HUDEP-2 (cell line): ENCODE results near the gene SUPT6H.
A peak's percentile ranks its signal among the peaks of the same experiment; 100 is the strongest.
"Not testable (repeated sequence)": the region's sequence is repeated elsewhere in the genome, so short reads cannot be mapped to it uniquely, and the experiment has no call there.

Experiments used
- DNase-seq, 76 experiments: peaks; one replicate each; lab custom pipeline; 2025; ENCODE audit not compliant: unreplicated experiment in 76 of 76; lab: John Stamatoyannopoulos, UW

The SUPT6H gene

DNA sequence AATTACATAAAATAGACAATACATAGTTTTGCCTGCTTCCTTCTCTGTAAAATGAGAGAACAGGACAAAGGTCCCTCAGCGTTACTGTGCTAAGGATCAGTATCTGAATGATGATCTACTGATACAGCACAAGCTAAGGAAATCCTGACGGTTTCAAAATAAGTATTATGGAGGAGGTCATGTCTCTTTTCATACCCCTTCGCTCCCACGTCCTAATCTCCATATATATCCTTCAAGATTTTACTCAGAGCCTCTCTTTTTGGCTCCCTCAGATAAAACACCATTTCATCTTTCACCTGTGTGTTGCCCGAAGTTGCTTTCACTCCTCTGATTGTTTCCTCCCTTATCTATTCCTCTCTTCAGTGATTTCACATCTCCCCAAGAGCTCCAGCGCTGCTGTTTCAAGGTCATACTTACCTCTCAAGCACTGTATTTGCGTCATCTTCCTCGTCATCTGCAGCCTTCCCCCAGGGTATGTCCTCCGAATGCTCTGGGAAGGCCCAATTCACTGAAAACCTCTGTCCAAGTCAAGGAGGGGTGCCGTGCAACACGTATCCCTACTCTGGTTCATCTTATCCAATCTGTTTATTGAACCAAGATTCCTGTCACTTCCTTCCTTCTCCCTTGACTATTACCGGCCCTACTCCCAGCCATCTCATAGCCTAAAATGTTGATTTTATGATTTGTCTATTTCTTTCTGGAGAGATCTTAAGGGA is 15.8 kb upstream of the SUPT6H start:
- DNase-seq = no peak

GRCh38 chr17:28648698-28649097 is 13.3 kb upstream of the SUPT6H start:
- no peak for DNase-seq

DNA sequence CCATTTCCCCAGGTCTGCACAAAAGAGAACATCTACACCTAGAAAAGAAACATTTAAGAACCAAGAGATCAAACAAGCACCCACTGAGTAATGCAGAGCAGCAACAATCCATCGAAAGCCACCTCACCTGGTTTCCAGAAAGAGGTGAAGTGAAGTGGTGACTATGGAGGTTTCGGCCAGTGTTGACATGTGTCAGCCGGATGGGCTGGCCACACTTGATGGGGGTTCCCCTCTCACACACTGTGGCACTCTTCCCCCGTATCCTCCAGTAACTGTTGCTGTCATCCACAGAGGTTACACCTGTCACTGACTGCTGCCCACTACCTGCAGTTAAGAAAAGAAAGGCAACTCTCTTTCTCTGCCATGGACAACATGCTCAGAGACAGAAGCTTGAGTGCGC is 6.8 kb upstream of the SUPT6H start:
- no peak for DNase-seq

DNA sequence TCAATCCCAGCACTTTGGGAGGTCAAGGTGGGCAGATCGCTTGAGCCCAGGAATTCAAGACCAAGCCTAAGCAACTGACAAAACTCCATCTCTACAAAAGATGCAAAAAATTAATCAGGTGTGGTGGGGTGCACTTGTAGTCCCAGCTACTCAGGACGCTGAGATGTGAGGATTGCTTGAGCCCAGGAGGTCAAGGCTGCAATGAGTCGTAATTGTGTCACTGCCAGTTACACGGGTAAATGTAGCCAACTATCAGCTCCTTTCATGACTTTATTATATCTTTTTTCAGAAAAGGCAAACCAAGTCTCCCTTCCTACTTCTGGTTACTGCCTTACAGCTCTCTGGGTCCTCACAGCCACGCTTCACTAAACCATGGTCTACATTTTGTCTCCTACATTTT is 4.2 kb upstream of the SUPT6H start:
- no peak for DNase-seq

- DNase-seq = not testable (repeated sequence)
Measured at GRCh38 chr17:28658342-28658741, 3.7 kb upstream of the SUPT6H start.

GRCh38 chr17:28658766-28659496 is 3.1 kb upstream of the SUPT6H start:
- not testable (repeated sequence) for DNase-seq

DNA sequence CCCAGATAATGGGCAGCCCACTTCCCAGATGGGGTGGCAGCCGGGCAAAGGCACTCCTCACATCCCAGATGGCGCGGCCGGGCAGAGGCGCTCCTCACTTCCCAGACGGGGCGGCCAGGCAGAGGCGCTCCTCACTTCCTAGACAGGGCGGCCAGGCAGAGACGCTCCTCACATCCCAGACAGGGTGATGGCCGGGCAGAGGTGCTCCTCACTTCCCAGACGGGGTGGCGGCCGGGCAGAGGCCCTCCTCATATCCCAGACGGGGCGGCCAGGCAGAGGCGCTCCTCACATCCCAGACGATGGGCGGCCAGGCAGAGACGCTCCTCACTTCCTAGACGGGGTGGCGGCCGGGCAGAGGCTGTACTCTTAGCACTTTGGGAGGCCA is 2.5 kb upstream of the SUPT6H start:
- not testable (repeated sequence) for DNase-seq

- no peak for DNase-seq
Measured at GRCh38 chr17:28662527-28662829, 473 bp downstream of the SUPT6H start.

DNA sequence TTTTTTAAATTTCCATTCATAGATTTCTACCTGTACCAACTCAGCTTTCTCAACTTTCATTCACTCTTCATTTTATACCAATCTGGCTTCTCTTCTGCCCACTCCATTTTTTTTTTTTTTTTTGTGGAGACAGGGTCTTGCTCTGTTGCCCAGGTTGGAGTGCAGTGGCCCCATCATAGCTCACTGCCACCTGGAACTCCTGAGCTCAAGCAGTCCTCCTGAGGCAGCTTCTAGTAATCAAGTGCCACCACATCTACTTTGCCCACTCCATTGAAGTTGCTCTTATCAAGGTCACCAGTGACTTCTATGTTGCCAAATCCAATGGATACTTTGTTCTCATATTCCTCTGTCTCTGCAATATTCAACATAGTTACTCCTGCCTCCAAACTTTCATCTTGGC is 1.7 kb downstream of the SUPT6H start:
- DNase-seq = peak in 1 of 76 experiments; percentile 3

DNA sequence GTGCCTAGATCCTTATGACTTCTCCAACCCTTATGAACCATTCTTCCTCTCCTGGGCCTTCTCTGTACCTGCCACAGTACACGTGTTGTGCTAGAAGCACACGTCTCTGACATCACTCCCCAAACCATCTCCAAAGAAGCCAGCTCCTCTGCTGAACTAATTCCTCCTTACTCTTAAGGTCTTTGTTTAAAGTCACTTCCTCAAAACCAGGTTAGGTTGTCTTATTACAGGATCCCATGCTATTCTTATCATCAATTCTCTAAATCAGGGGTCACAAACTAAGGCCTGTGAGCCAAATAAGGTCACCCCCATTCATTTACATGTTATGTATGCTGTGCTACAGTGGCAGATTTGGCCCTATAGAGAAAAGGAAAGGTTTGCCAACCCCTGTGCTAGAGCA is 4.0 kb downstream of the SUPT6H start:
- DNase-seq = no peak

DNA sequence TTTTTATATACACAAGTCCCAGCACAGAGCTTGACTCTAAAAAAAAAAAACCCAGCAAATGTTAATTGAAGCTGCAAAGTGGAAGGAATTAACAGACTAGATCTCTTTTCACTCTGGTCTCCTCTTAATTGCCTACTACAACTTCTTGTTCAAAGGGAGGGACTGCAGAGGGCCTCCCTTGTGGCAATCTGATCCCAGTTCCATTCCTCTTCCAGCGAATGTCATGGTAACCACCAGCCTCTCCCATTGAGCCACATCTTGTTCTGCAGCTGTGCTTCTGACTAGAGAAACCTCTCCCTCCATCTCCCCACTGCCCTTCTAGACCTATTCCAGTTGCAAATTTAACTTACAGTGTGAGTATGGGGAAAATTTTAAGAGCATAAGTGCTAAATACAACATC is 5.9 kb downstream of the SUPT6H start:
- no peak for DNase-seq

- DNase-seq = no peak
Measured at GRCh38 chr17:28669918-28670317, 7.9 kb downstream of the SUPT6H start.

DNA sequence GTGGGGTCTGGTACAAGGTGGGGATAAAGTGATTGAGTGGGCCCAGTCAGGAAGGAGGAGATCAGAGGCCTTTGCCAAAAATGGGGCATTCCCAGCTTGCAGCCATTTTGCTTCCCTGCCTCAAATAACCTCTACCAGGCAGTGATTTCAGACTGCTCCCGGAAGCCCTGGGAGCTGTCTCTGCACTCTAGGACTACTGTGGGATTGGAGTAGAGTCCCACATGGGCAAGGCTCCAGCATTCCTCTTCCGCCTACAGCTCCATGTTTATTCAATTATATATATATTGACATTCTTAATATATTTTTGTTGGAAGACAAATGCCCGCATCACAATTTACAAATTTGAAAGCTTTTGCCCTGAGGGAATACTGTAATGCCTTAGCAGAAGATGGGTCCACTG is 13.5 kb downstream of the SUPT6H start:
- DNase-seq = no peak

DNA sequence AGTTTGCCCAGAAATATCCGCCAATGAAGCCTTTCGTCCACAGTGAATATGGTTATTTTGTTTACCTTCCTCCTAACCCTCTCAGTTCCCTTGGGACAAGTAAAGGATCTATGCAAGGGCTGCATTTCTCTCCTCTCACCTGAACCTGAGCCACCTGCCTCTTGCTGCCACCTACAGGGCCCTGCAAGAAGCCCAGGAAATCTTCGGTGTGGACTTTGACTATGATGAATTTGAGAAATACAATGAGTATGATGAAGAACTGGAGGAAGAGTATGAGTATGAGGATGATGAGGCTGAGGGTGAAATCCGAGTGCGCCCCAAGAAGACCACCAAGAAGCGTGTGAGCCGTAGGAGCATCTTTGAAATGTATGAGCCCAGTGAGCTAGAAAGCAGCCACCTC is 14.0 kb downstream of the SUPT6H start:
- DNase-seq = peak in 1 of 76 experiments; percentile 18

- no peak for DNase-seq
Measured at GRCh38 chr17:28682655-28683054, 20.6 kb downstream of the SUPT6H start.

DNA sequence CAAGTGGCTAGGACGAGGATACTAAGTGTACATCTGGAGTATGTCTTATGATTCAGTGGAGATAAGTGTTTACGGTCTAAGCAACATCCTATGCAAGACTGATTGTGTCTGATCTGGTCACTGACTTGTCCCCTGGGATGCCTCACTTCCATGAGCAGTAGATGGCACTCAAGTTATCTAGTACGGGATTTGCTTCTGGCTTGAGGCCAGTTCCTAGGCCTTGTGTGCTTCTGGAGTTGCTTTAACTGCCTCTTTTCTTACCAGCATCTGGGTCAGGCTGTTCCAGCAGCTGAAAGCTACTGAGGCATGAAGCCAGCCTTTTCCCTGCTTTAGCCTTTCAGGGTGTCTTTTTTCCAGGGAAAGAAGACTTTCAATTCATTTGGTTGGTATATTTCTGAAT is 23.0 kb downstream of the SUPT6H start:
- DNase-seq = peak in 3 of 76 experiments; percentile 3 to 14 (median 3)

- DNase-seq = no peak
Measured at GRCh38 chr17:28685366-28685765, 23.4 kb downstream of the SUPT6H start.

- DNase-seq = no peak
Measured at GRCh38 chr17:28686296-28686695, 24.3 kb downstream of the SUPT6H start.

- DNase-seq = no peak
Measured at GRCh38 chr17:28688481-28688880, 26.5 kb downstream of the SUPT6H start.

DNA sequence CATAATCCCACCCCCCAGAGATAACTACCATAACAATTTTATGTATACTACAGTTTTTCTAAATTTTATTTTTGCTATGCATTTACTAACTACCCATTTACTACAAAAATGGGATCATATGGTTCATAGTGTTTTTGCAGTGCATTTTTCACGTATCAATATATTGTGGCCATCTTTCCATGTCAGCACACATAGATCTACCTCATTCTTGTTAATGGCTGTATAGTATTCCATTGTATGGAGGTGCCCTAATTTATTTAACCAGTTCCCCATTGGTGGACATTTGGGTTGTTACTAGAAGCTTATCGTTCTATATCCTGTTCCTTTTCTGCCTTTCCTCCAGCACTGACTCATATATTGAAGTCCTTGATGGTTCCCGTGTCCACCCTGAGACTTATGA is 27.0 kb downstream of the SUPT6H start:
- no peak for DNase-seq

GRCh38 chr17:28693869-28694268 is 31.9 kb downstream of the SUPT6H start:
- DNase-seq = no peak

DNA sequence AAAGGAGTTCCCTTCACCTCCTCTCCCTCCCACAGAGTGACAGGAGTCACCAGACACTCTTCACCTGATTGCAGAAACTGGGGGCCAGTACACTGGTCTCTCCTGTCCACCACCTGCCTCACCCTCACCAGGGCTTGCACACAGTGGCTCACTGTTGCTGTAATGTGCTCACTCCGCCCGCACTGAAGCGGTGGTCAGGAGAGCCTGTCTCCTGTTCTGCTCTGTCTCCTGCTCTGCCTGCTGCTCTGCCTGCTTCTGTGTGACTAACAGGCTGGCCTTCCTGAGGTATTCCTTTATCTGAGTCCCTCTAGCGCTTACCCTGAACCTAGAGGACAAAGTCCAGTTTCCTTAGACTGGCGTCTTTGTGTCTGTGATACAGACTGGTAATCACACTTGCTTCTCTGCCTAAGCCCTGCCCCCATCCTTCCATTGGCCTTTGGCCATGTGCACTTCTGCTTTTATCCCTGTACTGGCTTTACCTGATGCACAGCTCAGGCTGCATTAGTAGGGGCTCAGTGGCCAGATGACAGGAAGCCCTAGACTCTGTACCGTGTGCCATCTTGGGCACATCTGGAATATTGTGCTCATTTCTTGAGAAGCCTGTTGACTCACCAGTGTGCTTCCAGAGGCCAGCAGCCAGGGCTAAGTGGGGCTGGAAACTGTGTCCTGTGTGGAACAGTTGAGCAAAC is 36.4 kb downstream of the SUPT6H start:
- DNase-seq = no peak
